Trophoblast cell (in vitro differentiated cells and primary cell): ENCODE data around the gene DOCK11.
"Not testable (repeated sequence)": the region's sequence is repeated elsewhere in the genome, so short reads cannot be mapped to it uniquely, and the experiment has no call there.

Source experiments
- DNase-seq, 2 donors: peaks; one replicate each; pipeline ENCODE4 v3.0.0-alpha.2; 2016
- H2AFZ ChIP-seq: 2 replicates; pipeline ENCODE4 v1.6.1; 2013; ENCODE audit warnings: low read length, moderate library complexity, mild to moderate bottlenecking; ENCODE audit not compliant: insufficient read depth, poor library complexity
- H2AK5ac ChIP-seq: 2 replicates; pipeline ENCODE4 v1.6.1; 2013; ENCODE audit warnings: mild to moderate bottlenecking, low read length
- H2BK120ac ChIP-seq: 2 replicates; pipeline ENCODE4 v1.6.1; 2013; ENCODE audit warnings: low read length, mild to moderate bottlenecking, moderate library complexity; ENCODE audit not compliant: insufficient read depth, poor library complexity
- H2BK12ac ChIP-seq: 2 replicates; pipeline ENCODE4 v1.6.1; 2013; ENCODE audit warnings: mild to moderate bottlenecking, low read length, moderate library complexity
- H2BK5ac ChIP-seq: 2 replicates; pipeline ENCODE4 v1.6.1; 2013; ENCODE audit warnings: low read length, low read depth, moderate library complexity, mild to moderate bottlenecking; ENCODE audit not compliant: poor library complexity
- H3K14ac ChIP-seq: 2 replicates; pipeline ENCODE4 v1.6.1; 2013; ENCODE audit warnings: mild to moderate bottlenecking, low read length
- H3K18ac ChIP-seq: 2 replicates; pipeline ENCODE4 v1.6.1; 2013; ENCODE audit warnings: mild to moderate bottlenecking, low read length
- H3K23ac ChIP-seq: 2 replicates; pipeline ENCODE4 v1.6.1; 2013; ENCODE audit warnings: low read length
- H3K27ac ChIP-seq: 2 replicates; pipeline ENCODE4 v1.5.1; 2013; ENCODE audit warnings: low read depth, mild to moderate bottlenecking, inconsistent platforms, low read length, moderate library complexity
- H3K27me3 ChIP-seq: 2 replicates; pipeline ENCODE4 v1.6.1; 2013; ENCODE audit warnings: inconsistent platforms, mild to moderate bottlenecking, low read length, moderate library complexity; ENCODE audit not compliant: insufficient read depth
- H3K36me3 ChIP-seq, 2 experiments: 1 replicate in 1 of 2; 2 replicates in 1 of 2; pipeline ENCODE4 v1.6.1; 2013; ENCODE audit warnings: low read length in 2 of 2, mild to moderate bottlenecking in 2 of 2, moderate library complexity in 1 of 2; ENCODE audit not compliant: insufficient read depth in 2 of 2, control insufficient read depth in 1 of 2
- H3K4ac ChIP-seq: 2 replicates; pipeline ENCODE4 v1.6.1; 2013; ENCODE audit warnings: low read depth, mild to moderate bottlenecking, low read length, moderate library complexity
- H3K4me1 ChIP-seq, 2 experiments: 1 replicate in 1 of 2; 2 replicates in 1 of 2; pipeline ENCODE4 v1.6.1; 2013; ENCODE audit warnings: low read length in 2 of 2, mild to moderate bottlenecking in 2 of 2, moderate library complexity in 1 of 2; ENCODE audit not compliant: insufficient read depth in 2 of 2, control insufficient read depth in 1 of 2
- H3K4me2 ChIP-seq: 2 replicates; pipeline ENCODE4 v1.6.1; 2013; ENCODE audit warnings: inconsistent platforms, mild to moderate bottlenecking, low read length, moderate library complexity
- H3K4me3 ChIP-seq: 2 replicates; pipeline ENCODE4 v1.5.1; 2013; ENCODE audit warnings: mild to moderate bottlenecking, low read depth, low read length, inconsistent platforms
- H3K79me1 ChIP-seq: one replicate; pipeline ENCODE4 v1.6.1; 2013; ENCODE audit warnings: low read length
- H3K79me2 ChIP-seq: 2 replicates; pipeline ENCODE4 v1.6.1; 2013; ENCODE audit warnings: low read length, mild to moderate bottlenecking; ENCODE audit not compliant: control insufficient read depth, insufficient read depth, poor library complexity
- H3K9ac ChIP-seq: 2 replicates; pipeline ENCODE4 v1.6.1; 2013; ENCODE audit warnings: mild to moderate bottlenecking, low read length
- H3K9me3 ChIP-seq: 2 replicates; pipeline ENCODE4 v1.6.1; 2013; ENCODE audit warnings: low read depth, mild to moderate bottlenecking, control low read depth, inconsistent platforms, low read length; ENCODE audit not compliant: insufficient read depth
- H4K12ac ChIP-seq: 2 replicates; pipeline ENCODE4 v1.6.1; 2013; ENCODE audit warnings: low read depth, mild to moderate bottlenecking, low read length, moderate library complexity
- H4K8ac ChIP-seq: 2 replicates; pipeline ENCODE4 v1.6.1; 2013; ENCODE audit warnings: low read depth, mild to moderate bottlenecking, low read length, moderate library complexity
- H4K91ac ChIP-seq: one replicate; pipeline ENCODE4 v1.6.1; 2013; ENCODE audit warnings: low read depth, mild to moderate bottlenecking, low read length, moderate library complexity
- WGBS: extraction: QIAGEN DNeasy Blood & Tissue Kit; methylation state at CpG from one replicate; pipeline ENCODE4 v1.1.7; 2013; ENCODE audit warnings: missing lambda C conversion rate; ENCODE audit not compliant: insufficient read length, insufficient coverage; ENCODE audit errors: extremely low coverage; 5-methylcytosine and 5-hydroxymethylcytosine counted together

Gene DOCK11

DNA sequence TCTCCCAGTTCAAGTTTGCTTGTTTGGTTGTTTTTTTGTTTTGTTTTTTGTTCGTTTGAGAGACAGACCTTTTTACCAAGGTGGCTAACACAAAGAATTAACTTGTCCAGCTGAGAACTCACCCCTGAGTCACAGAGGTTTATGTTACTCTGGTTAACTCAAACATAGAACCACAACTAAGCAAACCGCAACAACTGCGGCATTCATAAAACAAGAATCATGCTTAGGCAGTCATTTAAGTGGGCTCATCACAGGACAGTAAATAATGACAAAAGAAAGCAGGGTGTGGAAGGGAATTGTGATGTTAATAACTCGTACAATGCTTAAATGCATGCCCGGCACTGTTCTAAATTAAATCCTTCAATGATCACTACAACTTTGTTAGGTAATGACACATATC lies 207.1 kb downstream of the DOCK11 start:
- H3K9me3 ChIP-seq: no peaks in the 10 kb centered on the region
- WGBS: no CpG with 5 or more reads among the region's 5 CpGs

DNA sequence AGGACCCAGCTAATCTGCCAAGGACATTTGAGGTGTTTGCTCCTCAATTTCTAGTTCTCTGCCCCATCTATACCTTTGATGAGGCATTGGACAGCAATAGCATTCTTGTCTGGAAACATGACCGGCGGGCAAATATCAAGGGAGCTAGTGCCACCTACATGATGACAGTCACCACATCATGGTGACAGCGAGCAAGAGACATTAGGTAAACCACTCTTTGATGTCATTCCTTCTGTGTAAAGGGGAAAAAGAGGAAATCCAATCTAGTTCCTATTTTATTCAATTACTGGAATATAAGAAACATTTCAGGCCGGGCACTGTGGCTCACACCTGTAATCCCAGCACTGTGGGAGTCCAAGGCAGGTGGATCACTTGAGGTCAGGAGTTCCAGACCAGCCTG lies 211.1 kb downstream of the DOCK11 start:
- H2BK120ac ChIP-seq: no peak overlapping the region
- H3K23ac ChIP-seq: no peak overlapping the region
- H2AK5ac ChIP-seq: no peak overlapping the region
- no peak for DNase-seq
- no peak overlapping the region for H4K8ac ChIP-seq
- H2AFZ ChIP-seq: no peak overlapping the region
- H3K14ac ChIP-seq: no peak overlapping the region
- WGBS: no CpG with 5 or more reads among the region's 4 CpGs
- no peak overlapping the region for H3K27ac ChIP-seq
- no peaks in the 10 kb centered on the region for H3K4me1 ChIP-seq
- no peak overlapping the region for H2BK12ac ChIP-seq
- H4K12ac ChIP-seq: no peak overlapping the region
- H3K9ac ChIP-seq: no peak overlapping the region
- no peak overlapping the region for H3K4me2 ChIP-seq
- H3K36me3 ChIP-seq: no peaks in the 10 kb centered on the region
- H3K4me3 ChIP-seq: no peak overlapping the region
- H3K9me3 ChIP-seq: no peaks in the 10 kb centered on the region
- H3K79me1 ChIP-seq: no peaks in the 10 kb centered on the region
- H3K27me3 ChIP-seq: no peaks in the 10 kb centered on the region
- H4K91ac ChIP-seq: no peak overlapping the region
- no peaks in the 10 kb centered on the region for H3K79me2 ChIP-seq
- no peak overlapping the region for H3K4ac ChIP-seq
- H3K18ac ChIP-seq: no peak overlapping the region
- H2BK5ac ChIP-seq: no peak overlapping the region

More for the DNA sequence above, 207.1 kb downstream of the DOCK11 start:
- Histone ChIP-seq H3K4me1 (no peaks in the 10 kb centered on the region), H3K27ac (no peak overlapping the region), H3K79me2 (no peaks in the 10 kb centered on the region), H3K23ac (no peak overlapping the region), H3K27me3 (no peaks in the 10 kb centered on the region), H3K4me3 (no peak overlapping the region), H4K8ac (no peak overlapping the region), H3K14ac (no peak overlapping the region), H2BK12ac (no peak overlapping the region), H3K4ac (no peak overlapping the region), H2AFZ (no peak overlapping the region), H4K91ac (no peak overlapping the region), H4K12ac (no peak overlapping the region), H3K79me1 (no peaks in the 10 kb centered on the region), H2BK5ac (no peak overlapping the region), H3K36me3 (no peaks in the 10 kb centered on the region), H2AK5ac (no peak overlapping the region), H3K4me2 (no peak overlapping the region), H2BK120ac (no peak overlapping the region), H3K18ac (no peak overlapping the region), H3K9ac (no peak overlapping the region)
- no peak for DNase-seq

DNA sequence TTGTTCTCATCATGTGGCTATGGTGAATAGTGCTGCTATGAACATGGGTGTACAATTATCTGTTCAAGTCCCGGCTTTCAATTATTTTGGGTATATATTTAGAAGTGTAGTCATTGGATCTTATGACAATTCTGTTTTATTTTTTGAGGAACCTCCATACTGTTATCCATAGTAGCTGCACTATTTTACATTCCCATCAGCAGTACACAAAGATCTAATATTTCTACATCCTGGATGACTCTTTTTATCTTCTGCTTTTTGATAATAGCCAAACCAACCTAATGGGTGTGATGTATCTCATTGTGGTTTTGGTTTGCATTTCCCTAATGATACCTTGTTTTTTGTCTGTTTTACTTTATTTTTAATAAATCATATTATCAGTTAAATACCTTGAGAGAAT lies 218.9 kb downstream of the DOCK11 start:
- Histone ChIP-seq H3K18ac (no peak overlapping the region), H3K4me1 (no peaks in the 10 kb centered on the region), H4K91ac (no peak overlapping the region), H3K27ac (no peak overlapping the region), H3K14ac (no peak overlapping the region), H4K12ac (no peak overlapping the region), H3K79me2 (no peaks in the 10 kb centered on the region), H3K9me3 (no peaks in the 10 kb centered on the region), H3K36me3 (no peaks in the 10 kb centered on the region), H3K4ac (no peak overlapping the region), H3K4me2 (no peak overlapping the region), H2BK5ac (no peak overlapping the region), H2AFZ (no peak overlapping the region), H2BK120ac (no peak overlapping the region), H3K4me3 (no peak overlapping the region), H2AK5ac (no peak overlapping the region), H3K9ac (no peak overlapping the region), H2BK12ac (no peak overlapping the region), H3K23ac (no peak overlapping the region), H3K27me3 (no peaks in the 10 kb centered on the region), H3K79me1 (no peaks in the 10 kb centered on the region), H4K8ac (no peak overlapping the region)
- no CpG with 5 or more reads among the region's 1 CpG for WGBS
- DNase-seq: no peak

DNA sequence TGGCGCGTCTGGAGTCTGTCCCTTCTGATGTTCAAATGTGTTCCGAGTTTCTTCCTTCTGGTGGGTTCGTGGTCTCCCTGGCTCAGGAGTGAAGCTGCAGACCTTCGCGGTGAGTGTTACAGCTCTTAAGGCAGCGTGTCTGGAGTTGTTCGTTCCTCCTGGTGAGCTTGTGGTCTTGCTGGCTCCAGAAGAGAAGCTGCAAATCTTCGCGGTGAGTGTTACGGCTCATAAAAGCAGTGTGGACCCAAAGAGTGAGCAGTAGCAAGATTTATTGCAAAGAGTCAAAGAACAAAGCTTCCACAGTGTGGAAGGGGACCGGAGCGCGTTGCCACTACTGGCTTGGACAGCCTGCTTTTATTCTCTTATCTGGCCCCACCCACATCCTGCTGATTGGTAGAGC lies 220.3 kb downstream of the DOCK11 start:
- not testable (repeated sequence) for DNase-seq, H2BK120ac ChIP-seq, H3K18ac ChIP-seq, H3K79me1 ChIP-seq, H3K36me3 ChIP-seq, H3K79me2 ChIP-seq, H3K4me1 ChIP-seq, H3K4me3 ChIP-seq, H4K12ac ChIP-seq, H3K9me3 ChIP-seq, H3K14ac ChIP-seq, H2BK12ac ChIP-seq, H4K91ac ChIP-seq, H2AFZ ChIP-seq, H3K27ac ChIP-seq, H3K4ac ChIP-seq, H2BK5ac ChIP-seq, H4K8ac ChIP-seq, H3K9ac ChIP-seq, H3K27me3 ChIP-seq, H3K23ac ChIP-seq, H3K4me2 ChIP-seq, H2AK5ac ChIP-seq
- WGBS: no CpG with 5 or more reads among the region's 14 CpGs
